Esophagus muscularis mucosa (tissue), 4 donors: Measurements from ENCODE around the gene FRA10AC1.

Source experiments
- CTCF ChIP-seq, 3 experiments: fragments of 200-600 bp in 2 of 3; fragments of 450-650 bp in 1 of 3; sonication (generic) in 2 of 3; IDR thresholded peaks; one replicate each; pipeline ENCODE4 v1.5.1; 2017 to 2019; ENCODE audit warnings: antibody characterized with exemption in 3 of 3, mild to moderate bottlenecking in 2 of 3, moderate library complexity in 1 of 3
- EP300 ChIP-seq: sonication (generic); formaldehyde crosslinking; IDR thresholded peaks from one replicate; pipeline ENCODE4 v1.6.1; 2017; ENCODE audit warnings: antibody characterized with exemption
- POLR2A ChIP-seq: fragments of 450-650 bp; IDR thresholded peaks from one replicate; pipeline ENCODE4 v1.6.1; 2017; ENCODE audit warnings: antibody characterized with exemption, moderate library complexity, mild to moderate bottlenecking, low read depth
- POLR2AphosphoS5 ChIP-seq, 2 donors: sonication (generic); formaldehyde crosslinking; IDR thresholded peaks; one replicate each; pipeline ENCODE4 v1.6.1; 2017; ENCODE audit warnings: antibody characterized with exemption in 2 of 2

GRCh38 chr10:93718937-93719725, 16.7 kb upstream of the FRA10AC1 start:
- no peak for TF ChIP-seq CTCF (IDR thresholded peaks at IDR 0.05)
- no peak for TF ChIP-seq POLR2A
- TF ChIP-seq POLR2AphosphoS5 (IDR thresholded peaks at IDR 0.05): no peak
- no peak for TF ChIP-seq EP300
